ENCODE results near the gene CD2BP2.
"Not testable (repeated sequence)": the region's sequence is repeated elsewhere in the genome, so short reads cannot be mapped to it uniquely, and the experiment has no call there.

CD2BP2 gene

GRCh38 chr16:30351001-30351441 lies 4.1 kb downstream of the CD2BP2 start:
- TF ChIP-seq, protein P1, sequence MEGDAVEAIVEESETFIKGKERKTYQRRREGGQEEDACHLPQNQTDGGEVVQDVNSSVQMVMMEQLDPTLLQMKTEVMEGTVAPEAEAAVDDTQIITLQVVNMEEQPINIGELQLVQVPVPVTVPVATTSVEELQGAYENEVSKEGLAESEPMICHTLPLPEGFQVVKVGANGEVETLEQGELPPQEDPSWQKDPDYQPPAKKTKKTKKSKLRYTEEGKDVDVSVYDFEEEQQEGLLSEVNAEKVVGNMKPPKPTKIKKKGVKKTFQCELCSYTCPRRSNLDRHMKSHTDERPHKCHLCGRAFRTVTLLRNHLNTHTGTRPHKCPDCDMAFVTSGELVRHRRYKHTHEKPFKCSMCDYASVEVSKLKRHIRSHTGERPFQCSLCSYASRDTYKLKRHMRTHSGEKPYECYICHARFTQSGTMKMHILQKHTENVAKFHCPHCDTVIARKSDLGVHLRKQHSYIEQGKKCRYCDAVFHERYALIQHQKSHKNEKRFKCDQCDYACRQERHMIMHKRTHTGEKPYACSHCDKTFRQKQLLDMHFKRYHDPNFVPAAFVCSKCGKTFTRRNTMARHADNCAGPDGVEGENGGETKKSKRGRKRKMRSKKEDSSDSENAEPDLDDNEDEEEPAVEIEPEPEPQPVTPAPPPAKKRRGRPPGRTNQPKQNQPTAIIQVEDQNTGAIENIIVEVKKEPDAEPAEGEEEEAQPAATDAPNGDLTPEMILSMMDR (conservative IDR thresholded peaks at IDR 0.05) = no peak
- H3K27ac ChIP-seq = no peak overlapping the region

DNA sequence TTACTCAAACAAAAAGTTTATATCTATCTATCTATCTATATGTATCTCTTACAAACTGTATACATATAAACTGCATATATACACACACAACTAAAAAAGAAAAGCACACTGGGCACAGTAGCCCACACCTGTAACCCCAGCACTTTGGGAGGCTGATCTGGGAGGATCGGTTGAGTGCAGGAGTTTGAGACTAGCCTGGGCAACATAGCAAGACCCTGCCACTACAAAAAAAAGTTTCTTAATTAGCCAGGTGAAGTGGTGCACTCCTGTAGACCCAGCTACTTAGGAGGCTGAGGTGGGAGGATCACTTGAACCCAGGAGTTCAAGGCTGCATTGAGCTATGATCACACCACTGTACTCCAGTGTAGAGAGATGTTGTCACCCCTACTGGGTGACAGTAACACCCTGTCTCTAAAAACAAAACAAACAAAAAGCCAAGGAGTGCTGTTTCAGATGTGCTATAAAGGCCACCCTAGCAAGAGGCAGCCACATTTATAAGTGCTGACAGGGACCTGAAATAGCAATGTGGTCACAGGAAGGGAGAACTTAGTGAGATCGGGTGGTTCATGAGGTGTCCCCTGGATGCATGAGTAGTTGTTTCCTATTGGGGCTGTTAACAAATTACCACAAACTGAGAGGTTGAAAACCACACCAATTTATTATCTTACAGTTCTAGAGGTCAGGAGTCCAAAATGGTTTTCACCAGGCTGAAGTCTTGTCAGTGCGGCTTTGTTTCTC lies 4.8 kb downstream of the CD2BP2 start:
- H3K27ac ChIP-seq = no peak overlapping the region
- TF ChIP-seq, protein P1 (conservative IDR thresholded peaks at IDR 0.05) = no peak

DNA sequence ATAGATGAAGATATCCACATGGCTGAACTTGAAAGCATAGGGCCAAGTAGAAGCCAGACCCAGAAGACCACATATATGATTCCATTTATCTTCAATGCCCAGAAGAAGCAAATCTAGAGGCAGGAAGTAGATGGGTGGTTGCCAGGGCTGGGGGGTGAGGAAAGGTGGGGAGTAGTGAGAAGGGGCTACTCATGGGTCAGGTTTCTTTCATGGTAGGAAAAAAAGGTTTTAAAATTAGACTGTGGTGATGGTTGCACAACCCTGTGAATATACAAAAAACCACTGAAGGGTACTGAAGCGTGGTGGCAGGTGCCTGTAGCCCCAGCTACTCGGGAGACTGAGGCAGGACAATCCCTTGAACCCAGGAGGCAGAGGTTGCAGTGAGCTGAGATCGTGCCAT lies 5.4 kb downstream of the CD2BP2 start:
- H3K27ac ChIP-seq = no peak overlapping the region

DNA sequence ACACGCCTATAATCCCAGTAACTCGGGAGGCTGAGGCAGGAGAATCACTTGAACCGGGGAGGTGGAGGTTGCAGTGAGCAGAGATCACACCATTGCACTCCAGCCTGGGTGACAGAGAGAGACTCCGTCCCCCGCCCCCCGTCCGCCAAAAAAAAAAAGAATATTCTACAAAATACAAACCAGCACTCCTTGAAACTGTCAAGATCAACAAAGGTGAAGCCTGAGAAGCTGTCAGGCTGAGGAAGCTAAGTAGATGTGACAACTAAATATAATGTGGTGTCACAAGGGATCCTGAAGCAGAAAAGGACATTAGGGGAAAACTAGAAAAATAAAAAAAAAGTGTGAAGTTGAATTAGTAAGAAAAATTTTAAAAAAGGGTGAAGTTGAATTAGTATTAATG lies 6.2 kb downstream of the CD2BP2 start:
- H3K27ac ChIP-seq = no peak overlapping the region
- TF ChIP-seq, protein P1 (conservative IDR thresholded peaks at IDR 0.05) = no peak

More for the DNA sequence above, 5.4 kb downstream of the CD2BP2 start:
- TF ChIP-seq, protein P1 (conservative IDR thresholded peaks at IDR 0.05) = no peak

GRCh38 chr16:30348113-30348512 lies 7.0 kb downstream of the CD2BP2 start:
- TF ChIP-seq, protein P1 (conservative IDR thresholded peaks at IDR 0.05) = no peak
- no peak overlapping the region for H3K27ac ChIP-seq

DNA sequence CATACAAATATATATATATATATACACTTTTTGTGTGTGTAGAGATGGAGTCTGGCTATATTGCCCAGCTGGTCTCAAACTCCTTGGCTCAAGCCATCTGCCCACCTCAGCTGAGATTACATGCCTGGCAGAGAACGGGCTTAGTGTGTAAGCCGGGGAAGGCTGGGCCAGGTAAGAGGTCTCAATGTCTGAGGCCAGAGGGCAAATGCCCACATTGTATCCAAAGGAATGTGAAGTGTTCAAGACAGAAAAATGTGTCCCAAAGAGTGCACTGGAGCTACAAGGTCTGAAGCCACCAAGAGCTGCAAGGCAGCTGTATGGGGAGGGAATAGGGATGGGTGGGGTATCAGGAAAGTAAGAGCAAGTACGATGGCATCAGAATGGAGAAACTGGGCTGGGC lies 8.8 kb downstream of the CD2BP2 start:
- H3K27ac ChIP-seq = no peak overlapping the region
- TF ChIP-seq, protein P1 (conservative IDR thresholded peaks at IDR 0.05) = no peak

- not testable (repeated sequence) for H3K27ac ChIP-seq
These were observed 11.7 kb downstream of the CD2BP2 start for GRCh38 chr16:30343491-30343820.

GRCh38 chr16:30342751-30343490 lies 12.2 kb downstream of the CD2BP2 start:
- no peak overlapping the region for H3K27ac ChIP-seq
- TF ChIP-seq, protein P1 (conservative IDR thresholded peaks at IDR 0.05) = no peak

GRCh38 chr16:30341971-30342370 lies 13.1 kb downstream of the CD2BP2 start:
- H3K27ac ChIP-seq = not testable (repeated sequence)

Measured in VCaP (cell line).